Measurements from ENCODE around the gene FSTL4.

FSTL4 gene

DNA sequence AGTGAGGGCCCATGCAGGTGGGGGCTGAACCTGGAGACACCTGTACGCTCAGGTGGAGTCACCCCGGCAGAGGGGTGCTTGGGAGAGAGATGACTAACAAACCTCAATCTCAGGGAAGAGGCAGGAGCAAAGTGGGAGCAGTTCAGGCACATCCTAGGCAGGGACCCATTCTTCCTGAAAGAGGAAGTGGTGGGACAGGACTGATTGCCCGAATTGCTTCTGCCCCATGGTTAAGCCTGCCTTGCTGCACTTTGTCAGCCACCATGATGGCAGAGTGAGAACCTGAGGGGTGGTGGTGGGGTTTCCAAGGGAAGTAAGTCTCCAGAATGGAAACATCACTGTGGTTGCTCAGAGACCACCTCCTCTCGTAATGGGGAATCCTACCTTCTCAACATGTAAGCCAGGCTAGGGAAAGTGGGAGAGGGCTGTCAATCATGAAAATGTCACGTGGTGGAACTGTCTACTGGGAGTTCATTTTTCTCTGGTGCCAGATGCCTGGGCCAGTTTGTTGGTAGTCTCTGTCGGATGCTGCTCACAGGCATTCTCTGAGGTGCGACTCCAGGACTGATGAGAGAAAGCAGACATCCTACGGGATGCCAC is 410.2 kb downstream of the FSTL4 start:
- no peak for DNase-seq

DNA sequence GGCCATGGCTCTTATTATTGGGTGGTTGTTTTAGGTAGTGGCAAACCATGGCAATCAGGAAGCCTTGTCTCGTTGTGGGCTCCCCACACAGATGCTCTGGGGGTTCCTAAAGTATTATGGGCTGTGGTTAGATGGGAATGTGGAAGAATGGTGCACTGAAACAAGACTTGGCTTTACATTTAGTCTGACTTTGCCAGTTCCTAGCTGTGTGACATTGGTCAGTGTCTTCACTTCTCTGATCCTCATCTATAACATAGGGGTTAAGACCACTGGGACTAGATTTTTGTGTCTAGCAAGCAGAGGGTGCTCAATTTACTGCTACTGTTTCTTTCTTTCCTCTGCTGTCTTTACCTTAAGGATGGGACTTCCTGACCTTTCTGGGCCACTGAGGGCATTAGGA is 411.0 kb downstream of the FSTL4 start:
- no peak for DNase-seq

DNA sequence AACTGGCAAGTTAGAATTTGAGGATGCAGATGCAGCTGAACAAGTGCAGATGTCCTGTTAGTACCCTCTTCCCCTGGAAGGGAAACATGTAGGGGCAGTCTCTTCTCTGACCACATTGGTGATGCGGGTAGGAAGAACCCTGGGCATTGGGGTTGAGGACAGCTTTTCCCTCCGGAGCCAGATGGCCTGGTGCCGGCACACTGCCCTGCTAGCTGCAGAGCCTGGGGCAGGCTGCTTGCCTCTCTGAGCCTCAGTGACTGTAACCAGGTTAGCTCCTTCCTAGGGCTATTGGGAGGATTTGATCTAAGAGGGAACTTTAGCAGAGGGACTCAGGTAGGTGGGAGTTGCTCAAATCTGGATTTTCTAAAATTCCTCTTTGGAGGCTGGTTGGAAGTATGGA is 412.1 kb downstream of the FSTL4 start:
- DNase-seq = no peak

DNA sequence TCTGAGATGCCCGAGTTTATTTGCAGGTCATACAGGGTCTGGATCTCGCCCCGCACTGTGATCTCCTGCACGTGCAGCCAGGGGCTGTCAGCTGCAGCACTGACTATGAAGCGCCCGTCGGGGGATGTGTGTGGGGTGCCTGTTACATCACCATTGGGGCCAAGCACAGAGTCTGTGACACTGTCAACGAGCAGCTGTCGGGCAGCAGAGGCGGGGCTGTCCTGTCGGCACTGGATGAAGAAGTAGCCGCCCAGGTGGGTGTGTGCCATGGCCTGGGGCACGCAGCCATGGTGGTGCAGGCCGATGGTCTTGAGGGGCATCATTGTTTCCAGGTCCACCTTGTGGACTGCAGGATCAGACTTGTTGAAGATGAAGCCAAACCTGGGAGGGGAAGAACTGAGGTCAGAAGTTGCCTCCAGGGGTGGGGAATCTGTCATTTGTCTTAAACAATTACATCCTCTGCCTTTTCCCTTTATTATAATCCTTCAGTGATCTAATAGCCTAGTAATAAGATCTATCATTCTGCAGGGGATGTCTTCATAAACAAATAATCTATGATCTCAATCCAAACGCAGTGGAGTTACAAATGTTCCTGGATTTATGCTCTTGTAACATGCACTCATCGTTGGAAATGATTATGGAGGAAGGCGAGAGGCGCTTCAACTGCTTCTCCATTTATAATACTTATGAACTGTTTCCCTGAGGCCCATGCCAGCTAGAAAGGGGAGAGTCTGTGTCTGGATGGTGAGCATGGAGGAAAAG is 412.7 kb downstream of the FSTL4 start:
- DNase-seq = no peak

DNA sequence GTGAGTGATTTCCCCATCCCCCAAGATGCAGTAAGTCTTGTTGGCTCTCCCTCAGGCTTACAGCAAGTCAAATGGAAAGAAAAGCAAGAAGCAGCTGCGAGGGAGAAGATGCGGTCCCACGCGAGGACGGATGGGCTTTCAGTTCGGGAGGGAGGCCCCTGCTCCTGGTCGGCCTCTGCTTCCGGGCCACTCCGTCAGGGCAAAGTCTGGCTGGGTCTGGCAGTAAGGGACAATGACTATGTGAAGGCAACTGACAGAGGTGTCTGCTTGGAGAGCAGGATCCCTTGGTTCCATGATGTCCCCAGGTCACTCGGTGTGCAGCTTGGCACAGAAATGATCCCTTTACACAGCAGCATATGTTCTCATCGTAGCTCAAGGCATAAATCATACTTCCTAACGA is 413.8 kb downstream of the FSTL4 start:
- DNase-seq = no peak

DNA sequence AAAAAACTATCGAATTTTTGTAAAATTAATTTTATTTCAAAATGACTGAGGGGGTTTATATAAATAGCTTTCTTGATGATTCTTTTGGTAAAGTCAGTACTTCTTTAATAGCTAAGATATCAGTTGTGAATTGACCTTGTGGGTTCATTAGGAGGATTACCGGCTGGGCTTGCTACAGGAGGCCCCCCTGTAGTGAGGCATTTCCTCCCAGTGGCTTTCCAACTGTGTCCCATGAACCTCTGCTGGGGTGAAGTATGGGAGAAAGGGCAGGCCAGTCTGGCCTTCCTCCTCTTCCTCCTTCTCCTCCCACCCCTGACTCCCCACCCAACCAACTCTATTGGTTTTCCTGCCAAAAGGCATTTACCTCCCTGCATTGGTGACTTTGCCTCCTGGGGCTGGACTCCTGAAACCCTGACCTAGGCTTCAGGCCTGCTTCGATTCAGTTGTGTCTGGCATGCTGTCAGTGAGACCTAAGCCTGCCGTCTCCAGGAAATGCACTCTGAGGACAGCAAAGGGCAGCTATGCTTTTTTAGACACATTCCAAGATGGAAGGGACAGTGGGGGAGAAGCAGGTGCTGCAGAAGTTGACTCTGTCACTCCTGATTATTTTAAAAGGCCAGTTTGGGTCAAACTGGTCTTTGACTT is 415.8 kb downstream of the FSTL4 start:
- DNase-seq = no peak

DNA sequence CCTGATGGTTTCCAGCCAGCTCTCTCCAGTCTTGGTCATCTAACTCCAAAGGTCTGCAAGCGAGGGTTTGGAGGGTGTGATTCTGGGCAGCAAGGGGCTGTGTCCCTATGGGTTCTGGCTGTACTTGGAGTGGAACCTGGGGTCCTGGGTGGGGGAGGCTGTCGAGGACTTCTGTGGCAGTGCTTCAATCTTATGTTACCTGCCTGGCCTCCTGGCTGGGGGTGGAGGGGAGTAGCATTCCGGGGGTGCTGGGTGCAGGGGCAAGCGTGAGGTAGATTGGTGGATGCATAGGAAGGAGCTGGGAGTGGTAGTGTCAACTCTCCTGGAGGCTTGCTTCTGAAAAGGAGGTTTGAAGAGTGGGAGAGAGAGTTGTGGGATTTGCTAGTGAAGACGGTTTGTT is 417.1 kb downstream of the FSTL4 start:
- no peak for DNase-seq

DNA sequence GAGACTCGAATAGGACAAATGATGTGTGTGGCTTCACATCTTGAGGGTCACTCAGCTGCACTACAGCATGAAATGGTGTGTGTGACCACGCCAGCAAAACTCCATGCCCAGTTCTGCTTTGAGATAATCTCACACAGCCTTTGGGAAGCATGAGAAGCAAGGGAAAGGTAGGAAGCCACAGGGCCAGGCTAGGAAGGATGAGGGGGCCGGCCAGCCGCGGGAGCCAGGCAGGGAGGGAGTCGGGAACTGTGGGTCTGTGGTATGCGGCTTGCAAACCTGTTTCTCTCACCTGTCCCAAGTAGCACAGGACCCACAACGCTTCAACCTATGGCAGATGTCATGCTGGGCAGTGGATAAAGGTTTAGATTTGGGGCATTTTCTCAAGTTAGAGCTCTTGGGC is 418.5 kb downstream of the FSTL4 start:
- DNase-seq = no peak

DNA sequence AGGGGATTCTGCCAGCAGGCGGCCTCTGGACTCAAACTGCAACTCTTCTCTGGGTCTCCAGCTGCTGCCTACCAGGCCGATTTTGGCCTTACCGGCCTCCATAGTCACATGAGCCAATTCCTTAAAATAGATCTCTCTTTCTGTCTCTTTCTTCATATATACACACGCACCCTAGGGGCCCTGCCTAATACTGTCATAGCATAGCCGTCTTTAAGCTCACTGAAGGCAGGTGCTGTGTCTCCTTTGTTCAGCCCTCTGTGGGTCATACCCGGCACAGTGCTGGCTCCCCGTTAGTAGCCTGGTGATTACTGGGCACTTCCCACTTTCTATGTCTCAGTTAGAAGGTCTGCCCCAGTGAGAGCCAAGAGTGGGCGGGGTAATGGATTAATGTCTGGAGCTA is 419.6 kb downstream of the FSTL4 start:
- DNase-seq = no peak

DNA sequence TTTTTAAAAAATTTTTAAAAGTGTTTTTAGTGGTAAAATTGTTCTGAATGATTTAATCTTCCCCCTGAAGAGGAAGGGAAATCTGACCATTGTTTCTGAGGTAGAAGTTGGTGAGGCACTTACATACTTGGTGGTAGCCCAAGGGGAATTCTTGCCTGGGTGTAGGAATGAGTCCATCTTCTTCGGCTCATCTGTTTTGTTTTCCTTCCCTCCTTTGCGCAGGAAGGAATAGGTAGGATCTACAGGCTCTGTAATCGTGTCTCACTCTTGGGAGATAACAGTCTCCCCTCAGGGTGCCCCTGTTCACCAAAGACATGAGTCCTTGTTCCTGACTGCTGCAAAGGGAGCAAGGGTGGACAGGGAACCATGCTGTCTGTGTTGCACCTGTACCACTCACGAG is 422.5 kb downstream of the FSTL4 start:
- no peak for DNase-seq

DNA sequence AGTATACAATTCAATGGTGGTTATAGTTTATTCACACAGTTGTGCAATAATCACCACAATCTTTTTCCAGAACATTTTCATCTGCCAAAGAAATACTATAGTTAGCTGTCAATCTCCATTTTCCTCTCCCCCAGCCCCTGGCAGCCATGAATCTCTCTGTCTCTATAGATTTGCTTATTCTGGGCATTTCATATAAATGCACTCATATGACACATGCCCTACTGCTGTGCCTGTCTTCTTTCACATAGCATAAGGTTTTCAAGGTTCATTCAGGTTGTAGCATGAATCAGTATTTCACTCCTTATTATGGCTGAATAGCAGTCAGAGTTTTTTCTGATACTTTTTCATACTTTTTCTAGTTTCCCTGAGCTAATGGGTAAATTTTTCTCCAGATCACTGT is 432.9 kb downstream of the FSTL4 start:
- no peak for DNase-seq

DNA sequence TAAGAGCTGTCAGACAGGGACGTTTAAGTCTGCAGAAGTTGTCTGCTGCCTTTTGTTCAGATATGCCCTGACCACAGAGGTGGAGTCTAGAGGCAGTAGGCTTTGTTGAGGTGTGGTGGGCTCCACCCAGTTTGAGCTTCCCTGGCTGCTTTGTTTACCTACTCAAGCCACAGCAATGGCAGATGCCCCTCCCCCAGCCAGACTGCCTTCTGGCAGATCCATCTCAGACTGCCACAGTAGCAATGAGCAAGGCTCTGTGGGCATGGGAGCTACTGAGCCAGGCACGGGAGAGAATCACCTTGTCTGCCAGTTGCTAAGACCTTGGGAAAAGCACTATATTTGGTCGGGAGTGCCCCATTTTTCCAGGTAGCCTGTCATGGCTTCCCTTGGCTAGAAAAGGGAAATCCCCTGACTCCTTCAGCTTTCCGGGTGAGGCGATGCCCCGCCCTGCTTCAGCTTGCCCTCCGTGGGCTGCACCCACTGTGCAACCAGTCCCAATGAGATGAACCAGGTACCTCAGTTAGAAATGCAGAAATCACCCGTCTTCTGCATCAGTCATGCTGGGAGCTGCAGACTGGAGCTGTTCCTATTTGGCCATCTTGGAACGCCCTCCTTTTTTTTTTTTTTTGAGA is 441.5 kb downstream of the FSTL4 start:
- peak; percentile 42 for DNase-seq

DNA sequence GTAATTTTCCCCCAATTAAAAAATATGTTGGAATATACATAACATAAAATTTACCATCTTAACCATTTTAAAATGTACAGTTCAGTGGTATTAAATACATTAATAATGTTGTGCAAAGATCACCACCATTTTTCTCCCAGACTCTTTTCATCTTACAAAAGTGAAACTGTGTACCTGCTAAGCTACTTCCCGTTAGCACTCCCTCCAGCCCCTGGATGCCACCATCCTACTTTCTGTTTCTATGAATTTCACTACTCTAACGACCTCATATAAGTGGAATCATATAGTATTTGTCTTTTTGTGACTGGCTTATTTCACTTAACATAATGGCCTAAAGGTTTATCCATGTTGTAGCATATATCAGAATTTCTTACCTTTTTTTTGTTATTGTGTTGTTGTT is 447.6 kb downstream of the FSTL4 start:
- DNase-seq = no peak

DNA sequence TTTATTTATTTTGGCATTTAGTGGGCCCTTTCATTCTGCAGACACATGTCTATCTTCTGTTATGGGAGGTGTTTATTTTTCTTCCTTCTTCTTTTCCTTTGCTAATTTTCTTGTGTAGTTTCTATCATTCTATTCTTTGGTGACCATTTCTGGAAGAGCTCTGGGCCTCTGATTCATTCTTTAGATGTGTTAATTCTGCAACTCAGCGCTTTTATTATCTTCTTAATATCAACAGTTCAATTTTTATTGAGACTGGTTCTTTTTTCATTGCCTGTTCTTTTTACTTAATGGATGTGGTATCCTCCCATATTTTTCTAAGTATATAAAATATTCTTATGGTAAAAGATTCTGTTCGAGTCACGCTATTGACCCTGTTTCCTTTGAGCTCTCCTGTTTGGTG is 448.5 kb downstream of the FSTL4 start:
- DNase-seq = no peak

DNA sequence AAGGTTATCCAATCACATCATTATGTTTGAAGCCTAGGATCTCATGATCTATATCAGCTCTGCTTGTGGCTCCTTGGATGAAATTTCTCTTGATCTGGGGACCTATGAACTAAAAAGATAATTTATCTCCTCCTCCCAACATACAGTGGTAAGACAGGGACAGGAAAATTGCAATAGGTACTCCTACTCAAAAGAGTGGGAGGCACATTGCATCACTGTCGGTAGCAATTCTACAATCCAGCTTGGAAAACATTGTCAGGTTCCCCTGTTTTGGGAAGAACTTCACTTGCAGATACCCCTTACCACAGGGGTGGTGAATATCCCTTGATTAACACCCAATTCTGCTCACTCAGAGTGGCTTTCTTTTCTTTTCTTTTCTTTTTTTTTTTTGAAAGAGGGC is 452.8 kb downstream of the FSTL4 start:
- DNase-seq = no peak

DNA sequence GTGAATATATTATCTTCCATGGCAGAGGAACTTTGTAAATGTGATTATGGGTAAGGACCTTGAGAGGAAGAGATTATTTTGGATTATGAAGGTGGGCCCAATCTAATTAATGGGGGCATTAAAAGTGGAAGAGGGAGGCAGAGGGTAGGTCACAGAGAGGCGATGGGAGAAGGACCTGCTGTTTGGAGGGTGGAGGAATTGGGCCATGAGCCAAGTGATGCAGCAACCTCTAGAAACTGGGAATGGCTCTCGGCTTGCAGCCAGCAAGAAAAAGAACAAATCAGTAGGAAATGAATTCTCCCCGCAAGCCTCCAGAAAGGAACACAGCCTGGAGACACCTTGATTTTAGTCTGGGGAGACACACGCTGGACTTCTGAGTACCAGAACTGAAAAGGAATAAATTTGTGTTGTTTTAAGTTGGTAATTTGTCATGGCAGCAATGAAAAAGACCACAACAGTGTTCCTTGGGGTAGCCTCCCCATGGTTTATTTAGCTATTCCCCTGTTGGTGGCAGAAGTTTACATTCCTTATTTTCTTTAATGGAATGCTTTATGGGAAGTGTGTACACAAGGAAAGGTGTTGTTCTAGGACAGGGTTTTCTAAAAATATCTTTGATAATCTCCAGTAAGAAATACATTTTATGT is 456.9 kb downstream of the FSTL4 start:
- no peak for DNase-seq

DNA sequence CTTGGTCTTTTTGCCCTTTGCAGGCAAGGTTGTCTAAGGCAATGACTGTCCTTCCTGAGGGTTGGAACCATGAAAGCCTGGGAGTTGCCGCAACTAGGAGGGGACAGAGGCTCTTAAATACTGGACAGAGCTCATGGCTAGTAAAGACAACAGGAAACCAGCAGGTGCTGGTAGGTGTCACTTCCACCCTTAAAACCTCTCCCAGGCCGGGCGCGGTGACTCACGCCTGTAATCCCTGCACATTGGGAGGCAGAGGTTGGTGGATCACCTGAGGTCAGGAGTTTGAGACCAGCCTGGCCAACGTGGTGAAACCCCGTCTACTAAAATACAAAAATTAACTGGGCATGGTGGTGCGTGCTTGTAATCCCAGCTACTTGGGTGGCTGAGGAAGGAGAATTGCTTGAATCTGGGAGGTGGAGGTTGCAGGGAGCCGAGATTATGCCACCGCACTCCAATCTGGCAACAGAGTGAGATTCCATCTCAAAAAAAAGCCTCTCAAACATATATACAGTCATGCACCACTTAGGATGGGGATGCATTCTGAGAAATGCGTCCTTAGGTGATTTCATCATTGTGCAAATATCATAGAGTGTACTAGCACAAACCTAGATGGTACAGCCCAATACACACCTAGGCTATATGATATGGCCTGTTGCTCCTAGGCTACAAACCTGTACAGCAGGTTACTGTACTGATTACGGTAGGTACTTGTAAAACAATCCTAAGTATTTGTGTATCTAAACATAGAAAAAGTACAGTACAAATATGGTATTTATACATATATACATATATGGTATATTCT is 457.9 kb downstream of the FSTL4 start:
- DNase-seq = peak; percentile 51

DNA sequence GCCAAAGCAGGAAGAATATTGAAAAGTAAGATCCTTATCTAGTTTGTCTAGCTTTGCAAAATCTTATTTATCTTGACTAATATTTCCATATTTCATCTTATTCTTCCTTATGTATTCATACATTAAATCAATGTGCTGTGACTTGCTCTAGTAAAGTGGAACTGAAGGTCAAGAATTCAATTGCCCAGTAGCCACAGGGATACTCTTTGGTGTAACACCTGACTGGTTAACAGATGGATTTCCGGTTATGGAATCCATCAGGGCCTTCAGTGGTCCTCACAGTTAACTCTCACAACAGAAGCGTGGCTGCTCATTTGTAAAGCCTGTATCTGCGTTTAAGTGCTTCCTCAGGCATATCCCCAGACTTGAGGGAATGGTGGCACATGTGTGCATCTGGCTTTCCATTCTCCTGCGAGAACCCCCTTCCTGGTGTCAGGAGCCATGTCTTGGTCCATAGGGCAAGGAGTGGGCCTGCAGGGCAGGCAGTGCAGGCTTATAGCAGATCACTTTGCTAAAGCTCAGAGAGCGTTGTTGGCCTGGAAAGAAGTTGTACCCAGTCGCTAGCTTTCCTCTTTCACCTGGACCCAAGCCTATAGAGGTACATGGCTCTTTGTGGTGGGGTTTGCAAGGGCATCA is 461.3 kb downstream of the FSTL4 start:
- no peak for DNase-seq

DNA sequence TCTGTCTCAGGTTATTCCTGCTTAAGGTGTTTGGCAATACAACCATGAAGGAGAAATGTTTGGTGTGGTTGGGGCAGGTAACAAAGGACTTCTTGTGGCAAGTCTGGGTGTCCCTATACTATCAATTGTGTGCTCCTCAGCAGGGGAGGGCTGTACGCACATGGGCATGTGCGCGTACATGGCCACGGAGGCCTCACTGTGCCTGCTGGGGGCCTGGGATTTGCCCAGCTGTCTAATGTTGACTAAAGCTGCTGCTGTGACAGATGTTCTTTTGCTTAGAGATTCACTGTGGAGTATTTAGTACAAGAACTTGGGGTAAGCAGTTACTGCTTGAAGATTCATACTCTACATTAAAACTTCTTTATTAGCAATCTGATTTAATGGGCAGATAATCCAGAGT is 463.0 kb downstream of the FSTL4 start:
- peak; percentile 25 for DNase-seq

DNA sequence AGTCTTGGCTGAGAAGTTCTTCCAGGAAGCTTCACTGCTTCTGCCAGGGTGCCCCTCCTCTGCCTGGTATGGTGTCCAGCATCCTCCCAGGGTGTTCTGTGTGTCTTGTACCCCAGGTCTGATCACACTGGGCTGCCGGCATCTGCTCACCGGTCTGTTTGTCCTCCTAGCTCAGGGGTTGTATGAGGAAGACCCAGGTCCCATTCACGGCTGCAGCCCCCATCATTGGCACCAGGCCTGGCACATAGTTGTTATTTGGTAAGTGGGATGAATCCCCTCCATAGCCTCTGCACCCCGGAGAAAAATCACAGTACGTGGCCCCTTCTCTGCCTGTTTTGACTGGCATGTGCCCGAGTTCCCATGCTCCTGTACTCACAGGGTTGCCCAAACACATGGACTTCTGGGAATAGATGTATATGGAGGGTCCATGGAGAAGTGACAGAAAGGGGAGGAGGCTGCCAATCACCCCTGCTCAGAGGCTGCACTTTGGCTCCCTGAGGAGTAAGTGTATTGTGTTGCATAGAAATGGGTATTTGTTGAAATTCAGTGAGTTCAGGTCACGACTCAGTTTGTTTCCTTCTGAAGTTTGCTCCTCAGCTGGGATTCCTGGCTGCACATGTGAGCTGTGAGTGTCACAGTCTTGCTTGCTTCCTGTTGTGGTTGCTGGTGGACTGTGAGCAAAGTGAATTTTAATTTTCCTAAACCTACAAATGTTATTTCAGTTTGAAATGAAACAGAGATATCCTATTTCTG is 464.4 kb downstream of the FSTL4 start:
- DNase-seq = no peak

DNA sequence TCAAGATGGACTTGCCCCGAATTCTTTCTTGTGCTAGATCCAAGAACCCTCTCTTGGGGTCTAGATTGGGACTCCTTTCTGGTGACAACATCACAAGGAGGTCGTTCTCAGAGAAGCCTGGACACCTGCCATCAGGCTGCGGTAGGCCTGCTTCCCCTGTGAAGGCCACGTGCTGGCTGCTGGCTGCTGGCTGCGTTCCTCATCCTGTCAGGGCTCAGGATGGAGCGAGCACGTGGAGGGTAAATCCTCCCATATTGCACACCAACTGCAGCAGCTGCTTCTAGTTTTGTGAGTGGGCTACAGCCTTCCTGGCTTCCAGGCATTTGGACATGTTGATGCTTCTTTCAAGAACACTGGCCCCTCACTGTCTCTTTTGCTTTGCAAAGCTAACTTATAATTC is 464.9 kb downstream of the FSTL4 start:
- no peak for DNase-seq

Measured in NCI-H510A (cell line).